HepG2 (cell line): Measurements from ENCODE around the gene FBXW4. TPM values are rescaled to one million over a fixed set of nuclear protein-coding genes. Genes with fewer than 3 reads are reported as not detected.

Experiments
- ADNP ChIP-seq: sonication (generic); formaldehyde crosslinking; IDR thresholded peaks from 2 replicates; pipeline ENCODE4 v1.4.0; 2020; ENCODE audit warnings: missing genetic modification reagents
- FOXA1 ChIP-seq, 2 experiments: fragments of 450-650 bp in 1 of 2; sonication (generic) in 1 of 2; formaldehyde crosslinking in 1 of 2; IDR thresholded peaks; 2 replicates each; pipeline versions ENCODE4 v1.4.0 to v1.6.1; 2016 to 2020; ENCODE audit warnings: missing genetic modification reagents in 1 of 2
- HMG20B ChIP-seq: conservative IDR thresholded peaks from 2 replicates; pipeline ENCODE4 v1.6.1; 2016; ENCODE audit warnings: missing genetic modification reagents, missing compliant biosample characterization
- KLF15 ChIP-seq: sonication (generic); formaldehyde crosslinking; IDR thresholded peaks from 2 replicates; pipeline ENCODE4 v1.8.1; 2023; ENCODE audit warnings: borderline replicate concordance, mild to moderate bottlenecking, inconsistent platforms, missing genetic modification reagents, mixed read lengths
- POLR2AphosphoS5 ChIP-seq: IDR thresholded peaks from 2 replicates; pipeline ENCODE4 v1.6.1; 2012; ENCODE audit warnings: low read depth, low read length
- PRMT3 ChIP-seq: sonication (generic); formaldehyde crosslinking; IDR thresholded peaks from 2 replicates; pipeline ENCODE4 v1.8.1; 2022; ENCODE audit warnings: low read depth, mild to moderate bottlenecking, moderate library complexity, missing genetic modification reagents, borderline replicate concordance
- RFXAP ChIP-seq: sonication (generic); formaldehyde crosslinking; IDR thresholded peaks from 2 replicates; pipeline ENCODE4 v1.4.0; 2020; ENCODE audit warnings: missing genetic modification reagents, borderline replicate concordance
- RORA ChIP-seq: sonication (generic); formaldehyde crosslinking; IDR thresholded peaks from 2 replicates; pipeline ENCODE4 v1.5.0; 2020; ENCODE audit warnings: mild to moderate bottlenecking, missing genetic modification reagents, moderate library complexity
- SMAD1 ChIP-seq: sonication (generic); formaldehyde crosslinking; IDR thresholded peaks from 2 replicates; pipeline ENCODE4 v1.4.0; 2020; ENCODE audit warnings: missing genetic modification reagents, low read depth, mild to moderate bottlenecking, borderline replicate concordance
- THAP11 ChIP-seq: IDR thresholded peaks from 2 replicates; pipeline ENCODE4 v1.6.1; 2016; ENCODE audit warnings: missing biosample characterization, missing genetic modification reagents
- ZNF230 ChIP-seq: sonication (generic); formaldehyde crosslinking; IDR thresholded peaks from 2 replicates; pipeline ENCODE4 v1.4.0; 2020; ENCODE audit warnings: mild to moderate bottlenecking, missing genetic modification reagents
- ZNF234 ChIP-seq: sonication (generic); formaldehyde crosslinking; conservative IDR thresholded peaks from 2 replicates; pipeline ENCODE4 v1.5.1; 2020; ENCODE audit warnings: mild to moderate bottlenecking, missing genetic modification reagents
- ZNF709 ChIP-seq: sonication (generic); formaldehyde crosslinking; IDR thresholded peaks from 2 replicates; pipeline ENCODE4 v1.5.0; 2020; ENCODE audit warnings: mild to moderate bottlenecking, missing genetic modification reagents
- ZNF790 ChIP-seq: sonication (generic); formaldehyde crosslinking; IDR thresholded peaks from 2 replicates; pipeline ENCODE4 v1.8.0; 2022; ENCODE audit warnings: missing genetic modification reagents, mild to moderate bottlenecking, borderline replicate concordance
- polyA plus RNA-seq, 8 experiments: library from polyadenylated mRNA; depleted of rRNA in 3 of 8; stranded (reverse) in 7 of 8; unstranded in 1 of 8; fragments of >200 nt; fragmentation: Illumina TruSeq in 4 of 8; extraction: Trizol in 4 of 8; gene quantifications; 2 replicates each; pipeline versions ENCODE4 v1.2.1 to v1.2.3, GENCODE V29; 2011 to 2016; ENCODE audit warnings: low read depth in 4 of 8, missing spikeins in 1 of 8, mixed read lengths in 1 of 8; ENCODE audit not compliant: insufficient read depth in 1 of 8
- total RNA-seq, 5 experiments: library from RNA; depleted of rRNA; stranded (reverse); fragments of >200 nt; fragmentation: Illumina TruSeq; extraction: Trizol; gene quantifications; 2 replicates each; pipeline ENCODE4 v1.2.3, GENCODE V29; 2016; ENCODE audit warnings: low read depth in 1 of 5
- TF ChIP-seq, protein P1 (sequence below): sonication (generic); formaldehyde crosslinking; IDR thresholded peaks from 2 replicates; pipeline ENCODE4 v1.4.0; 2020; ENCODE audit warnings: missing genetic modification reagents
- TF ChIP-seq, protein P2 (sequence below): sonication (generic); formaldehyde crosslinking; IDR thresholded peaks from 2 replicates; pipeline ENCODE4 v1.8.0; 2022; ENCODE audit warnings: missing genetic modification reagents, low read depth, mild to moderate bottlenecking, borderline replicate concordance
- TF ChIP-seq, protein P3 (sequence below): sonication (generic); formaldehyde crosslinking; IDR thresholded peaks from 2 replicates; pipeline ENCODE4 v1.5.0; 2020; ENCODE audit warnings: mild to moderate bottlenecking, missing genetic modification reagents, moderate library complexity
- TF ChIP-seq, protein P4 (sequence below): sonication (generic); formaldehyde crosslinking; IDR thresholded peaks from 2 replicates; pipeline ENCODE4 v1.4.0; 2020; ENCODE audit warnings: missing genetic modification reagents, mild to moderate bottlenecking, borderline replicate concordance
- TF ChIP-seq, protein P5 (sequence below): sonication (generic); formaldehyde crosslinking; IDR thresholded peaks from 2 replicates; pipeline ENCODE4 v1.4.0; 2020; ENCODE audit warnings: missing genetic modification reagents; ENCODE audit errors: not compliant biosample characterization

The FBXW4 gene
- total and polyA plus RNA-seq, 2 of the 13 experiments (the other 11 are each of a cell fraction or from before 2014, with no cell fraction given): 23.5 to 33.7 TPM

DNA sequence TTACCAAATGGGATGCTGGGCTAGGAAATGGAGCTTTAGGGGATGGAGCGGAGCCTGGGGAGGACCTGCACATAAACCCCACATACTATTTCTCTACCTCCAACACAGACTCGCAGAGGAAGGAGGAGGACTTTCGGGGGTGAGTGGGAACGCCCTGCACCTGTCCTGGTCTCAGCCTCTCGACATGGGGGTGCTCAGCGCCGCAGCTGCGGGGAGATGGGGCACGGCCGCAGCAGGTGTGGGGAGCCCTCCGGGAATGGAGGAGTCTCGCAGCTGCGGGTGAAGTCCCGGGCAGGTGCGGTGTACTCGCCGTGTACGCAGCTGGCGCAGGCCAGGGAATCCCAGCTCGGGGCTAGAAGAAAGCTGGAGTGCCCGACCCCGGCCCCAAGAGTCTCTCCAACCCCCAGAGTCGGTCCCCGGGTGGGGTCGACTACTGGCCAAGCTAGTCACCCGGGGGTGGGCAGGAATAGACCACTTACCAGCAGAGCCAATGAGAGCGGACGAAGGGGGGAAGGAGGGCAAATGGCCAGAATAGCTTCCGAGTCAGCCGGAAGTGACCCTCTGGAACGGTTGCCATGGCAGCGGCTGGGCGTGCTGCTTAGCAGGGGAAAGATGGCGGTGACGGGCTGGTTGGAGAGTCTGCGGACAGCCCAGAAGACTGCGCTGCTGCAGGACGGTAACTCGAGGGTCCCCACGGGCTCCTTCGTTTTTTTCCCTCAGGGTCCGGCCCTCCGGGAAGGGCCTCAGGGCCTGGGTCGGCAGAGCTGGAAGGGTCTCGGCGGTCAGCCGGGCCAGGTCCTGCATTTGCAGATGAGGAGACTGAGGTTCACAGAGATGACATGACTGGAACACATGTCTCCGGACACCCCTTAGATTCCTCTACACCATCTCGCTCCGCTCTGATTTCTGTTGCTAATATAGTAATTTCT is 107.0 kb downstream of the FBXW4 start, which contains the start of the genes DPCD and POLL (continued):
- TF ChIP-seq, protein P1, sequence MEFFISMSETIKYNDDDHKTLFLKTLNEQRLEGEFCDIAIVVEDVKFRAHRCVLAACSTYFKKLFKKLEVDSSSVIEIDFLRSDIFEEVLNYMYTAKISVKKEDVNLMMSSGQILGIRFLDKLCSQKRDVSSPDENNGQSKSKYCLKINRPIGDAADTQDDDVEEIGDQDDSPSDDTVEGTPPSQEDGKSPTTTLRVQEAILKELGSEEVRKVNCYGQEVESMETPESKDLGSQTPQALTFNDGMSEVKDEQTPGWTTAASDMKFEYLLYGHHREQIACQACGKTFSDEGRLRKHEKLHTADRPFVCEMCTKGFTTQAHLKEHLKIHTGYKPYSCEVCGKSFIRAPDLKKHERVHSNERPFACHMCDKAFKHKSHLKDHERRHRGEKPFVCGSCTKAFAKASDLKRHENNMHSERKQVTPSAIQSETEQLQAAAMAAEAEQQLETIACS: no peak
- TF ChIP-seq ZNF234 (CRISPR knock-in tag): no peak
- TF ChIP-seq THAP11 (CRISPR knock-in tag): peak; percentile 93
- TF ChIP-seq, protein P2, sequence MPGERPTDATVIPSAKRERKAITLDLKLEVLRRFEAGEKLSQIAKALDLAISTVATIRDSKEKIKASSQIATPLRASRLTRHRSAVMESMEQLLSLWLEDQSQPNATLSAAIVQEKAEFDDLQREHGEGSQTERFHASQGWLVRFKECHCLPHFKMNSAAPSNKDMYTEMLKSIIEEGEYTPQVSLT (CRISPR knock-in tag): no peak
- TF ChIP-seq SMAD1 (CRISPR knock-in tag): no peak
- no peak for TF ChIP-seq HMG20B (CRISPR knock-in tag)
- TF ChIP-seq, protein P3, sequence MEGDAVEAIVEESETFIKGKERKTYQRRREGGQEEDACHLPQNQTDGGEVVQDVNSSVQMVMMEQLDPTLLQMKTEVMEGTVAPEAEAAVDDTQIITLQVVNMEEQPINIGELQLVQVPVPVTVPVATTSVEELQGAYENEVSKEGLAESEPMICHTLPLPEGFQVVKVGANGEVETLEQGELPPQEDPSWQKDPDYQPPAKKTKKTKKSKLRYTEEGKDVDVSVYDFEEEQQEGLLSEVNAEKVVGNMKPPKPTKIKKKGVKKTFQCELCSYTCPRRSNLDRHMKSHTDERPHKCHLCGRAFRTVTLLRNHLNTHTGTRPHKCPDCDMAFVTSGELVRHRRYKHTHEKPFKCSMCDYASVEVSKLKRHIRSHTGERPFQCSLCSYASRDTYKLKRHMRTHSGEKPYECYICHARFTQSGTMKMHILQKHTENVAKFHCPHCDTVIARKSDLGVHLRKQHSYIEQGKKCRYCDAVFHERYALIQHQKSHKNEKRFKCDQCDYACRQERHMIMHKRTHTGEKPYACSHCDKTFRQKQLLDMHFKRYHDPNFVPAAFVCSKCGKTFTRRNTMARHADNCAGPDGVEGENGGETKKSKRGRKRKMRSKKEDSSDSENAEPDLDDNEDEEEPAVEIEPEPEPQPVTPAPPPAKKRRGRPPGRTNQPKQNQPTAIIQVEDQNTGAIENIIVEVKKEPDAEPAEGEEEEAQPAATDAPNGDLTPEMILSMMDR (CRISPR knock-in tag): no peak
- no peak for TF ChIP-seq ZNF790 (CRISPR knock-in tag)
- TF ChIP-seq ZNF709 (CRISPR knock-in tag): no peak
- peak; percentile 87; the same call in 1 of the 2 replicates for TF ChIP-seq RFXAP (CRISPR knock-in tag)
- no peak for TF ChIP-seq FOXA1 (IDR thresholded peaks at IDR 0.05)
- TF ChIP-seq FOXA1 (CRISPR knock-in tag; IDR thresholded peaks at IDR 0.05): no peak
- no peak for TF ChIP-seq PRMT3 (CRISPR knock-in tag)
- TF ChIP-seq ZNF230: 0 out of 2 replicates have a peak, but pooled peaks have one; percentile 75
- TF ChIP-seq POLR2AphosphoS5: peak; percentile 86
- TF ChIP-seq, protein P4, sequence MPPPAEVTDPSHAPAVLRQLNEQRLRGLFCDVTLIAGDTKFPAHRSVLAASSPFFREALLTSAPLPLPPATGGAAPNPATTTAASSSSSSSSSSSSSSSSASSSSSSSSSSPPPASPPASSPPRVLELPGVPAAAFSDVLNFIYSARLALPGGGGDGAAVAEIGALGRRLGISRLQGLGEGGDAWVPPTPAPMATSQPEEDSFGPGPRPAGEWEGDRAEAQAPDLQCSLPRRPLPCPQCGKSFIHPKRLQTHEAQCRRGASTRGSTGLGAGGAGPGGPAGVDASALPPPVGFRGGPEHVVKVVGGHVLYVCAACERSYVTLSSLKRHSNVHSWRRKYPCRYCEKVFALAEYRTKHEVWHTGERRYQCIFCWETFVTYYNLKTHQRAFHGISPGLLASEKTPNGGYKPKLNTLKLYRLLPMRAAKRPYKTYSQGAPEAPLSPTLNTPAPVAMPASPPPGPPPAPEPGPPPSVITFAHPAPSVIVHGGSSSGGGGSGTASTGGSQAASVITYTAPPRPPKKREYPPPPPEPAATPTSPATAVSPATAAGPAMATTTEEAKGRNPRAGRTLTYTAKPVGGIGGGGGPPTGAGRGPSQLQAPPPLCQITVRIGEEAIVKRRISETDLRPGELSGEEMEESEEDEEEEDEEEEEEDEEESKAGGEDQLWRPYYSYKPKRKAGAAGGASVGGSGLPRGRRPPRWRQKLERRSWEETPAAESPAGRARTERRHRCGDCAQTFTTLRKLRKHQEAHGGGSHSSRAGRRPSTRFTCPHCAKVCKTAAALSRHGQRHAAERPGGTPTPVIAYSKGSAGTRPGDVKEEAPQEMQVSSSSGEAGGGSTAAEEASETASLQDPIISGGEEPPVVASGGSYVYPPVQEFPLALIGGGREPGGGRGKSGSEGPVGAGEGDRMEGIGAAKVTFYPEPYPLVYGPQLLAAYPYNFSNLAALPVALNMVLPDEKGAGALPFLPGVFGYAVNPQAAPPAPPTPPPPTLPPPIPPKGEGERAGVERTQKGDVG (CRISPR knock-in tag): no peak
- TF ChIP-seq, protein P5, sequence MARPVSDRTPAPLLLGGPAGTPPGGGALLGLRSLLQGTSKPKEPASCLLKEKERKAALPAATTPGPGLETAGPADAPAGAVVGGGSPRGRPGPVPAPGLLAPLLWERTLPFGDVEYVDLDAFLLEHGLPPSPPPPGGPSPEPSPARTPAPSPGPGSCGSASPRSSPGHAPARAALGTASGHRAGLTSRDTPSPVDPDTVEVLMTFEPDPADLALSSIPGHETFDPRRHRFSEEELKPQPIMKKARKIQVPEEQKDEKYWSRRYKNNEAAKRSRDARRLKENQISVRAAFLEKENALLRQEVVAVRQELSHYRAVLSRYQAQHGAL (CRISPR knock-in tag): no peak
- TF ChIP-seq RORA (CRISPR knock-in tag): no peak
- TF ChIP-seq KLF15 (CRISPR knock-in tag): no peak
- no peak for TF ChIP-seq ADNP
